SW480 (cell line): ENCODE results near the gene BLOC1S4.

Experiments used
- DNase-seq: peaks from one replicate; pipeline ENCODE4 v3.0.0-alpha.2; 2016; ENCODE audit warnings: low spot score

BLOC1S4 gene

DNA sequence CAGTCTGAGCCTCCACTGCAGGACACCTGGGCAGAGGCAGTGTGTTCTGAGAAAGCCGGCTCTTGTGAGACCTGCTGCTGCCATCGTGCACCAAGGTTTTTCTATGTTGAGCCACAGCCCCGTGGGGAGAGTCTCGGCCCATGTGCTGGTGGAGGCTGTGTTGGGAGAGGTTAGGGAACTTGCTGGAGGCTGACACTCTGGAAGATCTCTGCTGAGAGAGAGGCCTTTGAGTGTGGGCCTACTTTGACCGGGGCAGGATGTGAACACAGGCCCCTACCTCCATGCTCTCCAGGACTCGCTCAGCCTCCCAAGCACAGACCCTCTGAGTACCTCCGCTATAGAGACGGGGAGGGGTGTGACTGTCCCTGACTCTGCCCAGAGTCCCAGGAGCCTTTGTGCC is 23.6 kb upstream of the BLOC1S4 start:
- no peak for DNase-seq

- peak; percentile 77 for DNase-seq
Measured at GRCh38 chr4:6692806-6693205, 23.2 kb upstream of the BLOC1S4 start.

DNA sequence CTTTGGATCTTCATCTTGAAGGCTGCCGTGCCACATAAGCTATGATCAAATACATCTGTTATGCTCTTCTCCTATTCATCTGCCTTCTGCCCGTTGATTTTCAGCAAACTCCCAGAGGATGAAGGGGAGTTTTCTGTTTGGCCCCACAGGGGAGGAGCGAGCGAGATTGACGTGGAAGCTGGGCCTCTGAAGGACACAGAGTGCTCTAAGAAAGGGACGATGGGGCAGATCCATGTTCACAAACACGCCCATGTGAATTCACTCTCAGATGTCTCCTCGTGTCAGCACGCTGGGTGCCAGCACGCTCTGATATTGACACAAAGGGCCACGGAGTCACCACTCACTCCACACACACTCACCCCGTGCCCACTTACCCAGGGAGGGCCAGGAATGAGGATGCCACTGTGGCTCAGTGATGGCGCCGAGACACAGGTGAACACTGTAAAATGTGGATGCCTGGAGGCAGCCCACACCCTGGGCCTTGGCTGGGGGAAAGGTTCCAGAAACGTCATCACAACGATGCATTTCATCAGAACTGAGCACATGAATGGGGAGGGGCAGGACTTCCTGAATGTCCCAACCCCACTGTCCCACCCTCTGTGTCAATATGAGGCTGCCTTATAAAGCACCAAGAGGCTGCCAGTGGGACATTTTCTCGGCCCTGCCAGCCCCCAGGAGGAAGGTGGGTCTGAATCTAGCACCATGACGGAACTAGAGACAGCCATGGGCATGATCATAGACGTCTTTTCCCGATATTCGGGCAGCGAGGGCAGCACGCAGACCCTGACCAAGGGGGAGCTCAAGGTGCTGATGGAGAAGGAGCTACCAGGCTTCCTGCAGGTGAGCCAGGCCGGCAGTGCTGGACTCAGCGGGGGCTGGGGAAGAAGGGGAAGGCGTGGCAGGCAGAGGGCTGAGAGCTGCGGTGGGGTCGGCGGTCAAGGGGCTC is 22.5 kb upstream of the BLOC1S4 start, which contains the start of gene S100P:
S100P (plus strand) TSS at position 648 of the 946 bp plus-strand sequence; CDS start at position 703, 55 bp downstream.
- peak; percentile 72 for DNase-seq

GRCh38 chr4:6694177-6694901 is 21.6 kb upstream of the BLOC1S4 start:
- no peak for DNase-seq

DNA sequence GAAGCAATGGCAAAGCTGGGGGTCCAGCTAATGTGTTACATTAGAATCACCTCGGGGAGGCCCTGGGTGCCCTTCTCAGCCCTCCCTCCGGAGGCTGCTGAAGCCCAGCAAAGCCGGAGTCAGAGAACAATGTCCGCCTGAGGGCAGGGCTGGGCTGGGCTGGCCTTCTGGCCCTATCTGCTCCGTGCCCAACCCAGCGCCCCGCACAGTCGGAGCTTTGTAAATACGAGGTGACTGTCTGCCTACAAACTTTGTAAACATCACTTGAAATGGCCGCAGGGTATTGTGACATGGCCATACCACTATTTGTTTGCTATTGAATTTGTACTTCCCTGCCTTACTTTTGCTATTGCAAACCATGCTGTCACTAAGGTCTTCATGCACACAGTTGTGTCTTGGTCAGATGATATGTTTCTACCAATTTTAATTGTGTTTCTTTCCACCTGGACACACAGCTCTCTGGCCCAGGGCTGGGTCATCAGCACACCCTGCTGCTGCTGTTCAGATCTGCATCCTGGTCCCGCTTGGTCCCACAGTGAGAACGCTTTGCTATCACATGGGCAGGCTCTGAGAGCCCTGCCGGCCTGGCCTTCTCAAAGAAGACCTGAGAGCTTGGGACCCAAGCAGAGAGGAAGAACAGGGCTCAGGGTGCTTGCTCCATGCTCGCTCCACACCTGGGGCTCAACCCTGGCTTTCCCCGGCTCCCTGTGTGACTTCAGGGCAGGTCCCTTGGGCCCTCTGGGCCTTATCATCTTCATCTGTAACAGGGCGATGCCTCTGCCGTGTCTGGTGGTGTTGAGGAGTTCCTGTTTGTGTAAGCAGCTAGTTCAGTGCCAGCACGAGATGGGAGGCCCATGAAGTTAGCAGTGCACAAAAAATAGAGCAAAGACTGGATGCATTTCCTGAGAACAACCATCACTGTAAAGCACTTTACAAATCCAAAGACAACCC is 20.0 kb upstream of the BLOC1S4 start:
- no peak for DNase-seq

DNA sequence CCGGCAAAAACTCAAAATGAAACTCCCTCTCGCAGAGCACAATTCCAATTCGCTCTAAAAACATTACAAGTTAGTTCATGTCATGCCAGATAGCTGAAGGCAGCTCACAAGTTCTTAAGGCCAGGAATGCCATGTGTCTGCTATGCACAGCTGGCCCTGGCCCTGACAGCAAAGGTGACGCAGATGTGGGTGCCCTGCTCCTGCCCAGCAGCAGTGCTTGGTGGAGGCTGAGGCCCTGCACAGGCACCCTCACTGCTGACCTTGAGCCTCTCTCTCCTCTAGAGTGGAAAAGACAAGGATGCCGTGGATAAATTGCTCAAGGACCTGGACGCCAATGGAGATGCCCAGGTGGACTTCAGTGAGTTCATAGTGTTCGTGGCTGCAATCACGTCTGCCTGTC is 19.4 kb upstream of the BLOC1S4 start:
- DNase-seq: no peak

GRCh38 chr4:6697131-6697530 is 18.8 kb upstream of the BLOC1S4 start:
- DNase-seq: no peak

GRCh38 chr4:6699388-6699787 is 16.6 kb upstream of the BLOC1S4 start:
- DNase-seq: no peak

GRCh38 chr4:6699903-6700302 is 16.1 kb upstream of the BLOC1S4 start:
- no peak for DNase-seq

GRCh38 chr4:6701371-6701770 is 14.6 kb upstream of the BLOC1S4 start:
- DNase-seq: no peak

- no peak for DNase-seq
Measured at GRCh38 chr4:6702761-6703160, 13.2 kb upstream of the BLOC1S4 start.

- DNase-seq: no peak
Measured at GRCh38 chr4:6703786-6704185, 12.2 kb upstream of the BLOC1S4 start.

DNA sequence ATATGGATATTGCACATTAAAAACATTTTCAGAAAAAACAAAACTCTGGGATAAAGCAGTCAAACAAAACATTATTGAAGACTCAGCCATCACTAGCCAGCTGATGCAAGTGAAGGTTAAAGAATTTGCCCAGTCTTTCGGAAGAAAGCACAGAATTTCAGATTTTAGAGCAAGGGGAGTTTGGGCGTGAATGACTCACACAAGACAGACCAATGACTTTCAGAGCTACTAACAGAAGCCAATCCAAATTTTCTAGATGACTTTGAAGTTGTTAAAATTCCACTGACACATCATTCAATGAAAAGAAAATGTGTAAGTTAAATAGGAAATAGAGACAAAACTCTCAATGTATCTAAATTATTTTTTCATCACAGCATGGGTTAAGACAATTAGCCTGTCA is 10.3 kb upstream of the BLOC1S4 start:
- no peak for DNase-seq

- no peak for DNase-seq
Measured at GRCh38 chr4:6706173-6706572, 9.8 kb upstream of the BLOC1S4 start.

DNA sequence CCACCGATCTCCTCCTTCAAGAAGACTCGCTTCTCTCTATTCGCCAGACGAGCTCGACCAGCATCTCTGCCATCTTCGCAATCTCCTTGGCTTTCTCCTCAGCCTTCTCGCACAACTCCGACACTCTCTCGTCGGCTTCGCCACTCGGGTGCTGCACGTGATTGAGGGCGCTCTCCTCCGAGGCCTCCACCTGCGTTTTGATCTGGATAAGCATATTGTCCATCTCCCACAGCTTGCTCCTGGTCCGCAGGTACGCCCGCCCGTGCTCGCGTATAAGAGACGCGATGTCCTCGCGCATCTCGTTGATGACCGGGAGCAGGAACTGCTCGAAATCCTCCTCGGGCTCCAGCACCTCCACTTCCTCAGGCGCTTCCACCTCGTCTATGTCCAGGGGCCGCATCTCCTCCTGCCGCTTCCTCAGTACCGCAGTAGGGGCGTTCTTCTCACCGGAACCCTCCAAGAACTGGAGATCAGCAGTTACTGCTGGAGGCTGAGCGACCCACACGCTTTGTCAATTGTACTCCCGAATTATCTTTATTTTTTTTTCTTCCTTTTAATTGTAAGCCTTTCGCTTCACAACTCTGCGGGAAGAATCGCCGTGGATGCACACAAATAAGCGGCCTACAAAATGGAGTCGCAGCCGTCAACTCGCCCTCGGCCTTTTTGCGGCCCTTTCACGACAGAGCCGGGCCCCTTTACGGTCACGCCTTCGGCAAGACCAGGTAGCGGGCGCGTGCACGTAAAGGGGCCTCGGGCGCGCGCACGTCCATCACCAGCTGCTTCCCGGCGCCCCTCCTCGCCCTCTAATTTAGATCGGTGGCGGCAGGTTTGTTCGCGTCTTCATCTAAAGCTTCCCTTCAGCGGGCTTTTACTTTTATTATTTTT is 6.5 kb upstream of the BLOC1S4 start, which contains the start of gene MRFAP1L1:
MRFAP1L1 (minus strand) TSS at position 636 of the 885 bp plus-strand sequence; CDS start at position 400, 236 bp downstream.
- peak; percentile 92 for DNase-seq

- DNase-seq: no peak
Measured at GRCh38 chr4:6710282-6710681, 5.7 kb upstream of the BLOC1S4 start.

DNA sequence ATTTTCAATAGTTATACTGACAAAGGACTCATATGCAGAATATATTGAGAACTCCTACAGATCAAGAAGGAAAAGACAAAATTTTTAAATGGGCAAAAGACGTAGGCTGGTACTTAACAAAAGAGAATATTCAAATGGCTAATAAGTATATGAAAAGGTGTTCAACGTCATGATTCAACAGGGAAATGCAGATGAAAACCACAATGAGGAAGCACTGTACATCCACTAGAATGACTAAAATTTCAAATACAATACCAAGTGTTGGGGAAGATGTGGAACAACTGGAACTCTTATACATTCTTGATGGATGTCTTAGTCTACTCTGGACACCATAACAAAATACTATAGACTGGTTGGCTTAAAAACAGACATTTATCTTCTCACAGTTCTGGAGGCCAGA is 5.0 kb upstream of the BLOC1S4 start:
- no peak for DNase-seq

GRCh38 chr4:6714954-6715353 is 1.0 kb upstream of the BLOC1S4 start:
- DNase-seq: no peak

DNA sequence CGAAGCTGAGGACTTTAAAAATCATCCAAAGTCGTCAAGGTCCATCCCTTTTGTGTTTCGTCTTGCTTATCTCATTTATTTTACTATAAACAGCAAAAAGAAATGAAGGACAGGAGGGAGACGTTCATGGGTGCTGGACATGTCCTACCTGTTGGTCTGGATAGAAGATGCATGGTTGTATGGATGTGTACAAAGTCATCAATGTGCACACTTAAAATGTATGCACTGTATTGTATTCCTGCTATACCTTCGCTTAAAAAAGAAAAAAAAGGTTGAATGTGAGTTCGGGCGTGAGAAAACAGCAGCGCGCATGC is 313 bp upstream of the BLOC1S4 start:
- no peak for DNase-seq

DNA sequence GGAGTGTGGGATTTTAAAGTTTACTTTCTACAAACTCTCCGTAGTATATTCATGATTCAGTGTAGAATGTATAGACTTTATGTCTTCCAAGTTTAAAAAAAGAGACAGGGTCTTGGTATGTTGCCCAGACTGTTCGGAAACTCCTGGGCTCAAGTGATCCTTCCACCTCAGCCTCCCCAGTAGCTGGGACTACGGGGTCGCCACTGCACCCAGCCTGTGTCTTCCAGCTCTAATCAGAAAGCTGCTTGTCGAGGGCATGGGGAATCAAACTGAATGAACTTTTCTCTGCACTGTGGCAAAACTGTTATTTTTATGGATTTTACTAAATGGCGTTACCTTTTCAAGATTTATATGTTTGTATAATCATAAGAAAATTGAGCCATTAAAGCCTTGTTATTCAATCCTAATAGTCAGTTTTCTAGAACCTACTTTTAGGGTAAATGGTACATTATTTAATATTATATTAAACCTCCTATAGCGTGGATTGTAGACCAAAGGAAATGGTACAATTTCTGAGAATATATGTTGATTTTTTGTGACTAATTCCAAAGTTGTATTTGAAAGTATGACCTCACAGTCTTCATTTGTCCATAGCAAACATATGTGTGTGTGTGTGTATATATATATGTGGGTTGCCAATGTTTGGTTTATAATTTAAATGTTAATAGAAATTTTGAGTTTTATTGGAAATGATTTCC is 1.1 kb downstream of the BLOC1S4 start:
- no peak for DNase-seq
